GM12875 (cell line): ENCODE data around the gene NPAS2.

Experiments
- H3K4me3 ChIP-seq: one replicate; pipeline ENCODE4 v1.5.1; 2011; ENCODE audit warnings: low read depth, low read length, control low read depth
- CTCF ChIP-seq: IDR thresholded peaks from 2 replicates; pipeline ENCODE4 v1.5.1; 2011; ENCODE audit warnings: low read depth, mild to moderate bottlenecking, control low read depth, inconsistent platforms, low read length, moderate library complexity, borderline replicate concordance; ENCODE audit not compliant: insufficient read depth

Gene NPAS2

GRCh38 chr2:100940240-100940639, 120.3 kb downstream of the NPAS2 start:
- no peak overlapping the region for H3K4me3 ChIP-seq
- TF ChIP-seq CTCF = no peak

GRCh38 chr2:100940766-100941645, 121.1 kb downstream of the NPAS2 start:
- H3K4me3 ChIP-seq = no peak overlapping the region
- TF ChIP-seq CTCF = no peak

GRCh38 chr2:100941646-100942240, 121.8 kb downstream of the NPAS2 start:
- TF ChIP-seq CTCF = no peak

GRCh38 chr2:100944617-100945432, 124.9 kb downstream of the NPAS2 start:
- no peak for TF ChIP-seq CTCF
- no peak overlapping the region for H3K4me3 ChIP-seq

More at GRCh38 chr2:100941646-100942240, 121.8 kb downstream of the NPAS2 start:
- no peak overlapping the region for H3K4me3 ChIP-seq

- TF ChIP-seq CTCF = no peak
- H3K4me3 ChIP-seq = no peak overlapping the region
Observed at GRCh38 chr2:100945433-100945740, 125.4 kb downstream of the NPAS2 start.

GRCh38 chr2:100945930-100946607, 126.1 kb downstream of the NPAS2 start:
- no peak for TF ChIP-seq CTCF
- H3K4me3 ChIP-seq = no peak overlapping the region
